K562 (cell line): ENCODE measurements around the gene MLKL. TPM values are rescaled to one million over a fixed set of nuclear protein-coding genes. Genes with fewer than 3 reads are reported as not detected.
A peak's percentile ranks its signal among the peaks of the same experiment; 100 is the strongest.

Experiments
- ATAC-seq: fragments of 200-7000 bp; cut with Tn5 transposase; 3 replicates; pipeline ENCODE4 v1.9.1; 2020; ENCODE audit warnings: moderate library complexity
- BruUV-seq: library from RNA; stranded (reverse); fragments of 400-500 nt; replicated peaks from 2 replicates; lab custom pipeline; 2021; lab: Mats Ljungman, UMichigan
- CTCF ChIA-PET: fragments of 300-600 bp; formaldehyde crosslinking; extraction: SDS; loops from one replicate; lab custom pipeline; 2021; ENCODE audit warnings: low intra/inter-chr PET ratio; lab: Yijun Ruan, JAX
- POLR2A ChIA-PET: fragments of 300-600, 350-650 bp; sonication (Branson Sonifier 250); formaldehyde crosslinking; extraction: SDS; loops from one replicate; lab custom pipeline; 2021; ENCODE audit warnings: antibody characterized with exemption, inconsistent platforms; lab: Yijun Ruan, JAX
- DNase-seq, 4 experiments: peaks; one replicate each; pipeline versions ENCODE4 v3.0.0 to v3.0.0-alpha.2; 2011 to 2018; ENCODE audit warnings: low spot score in 3 of 4, mixed read lengths in 3 of 4; ENCODE audit errors: extremely low read depth in 1 of 4
- FAIRE-seq: peaks from 2 replicates; lab custom pipeline; 2011; peaks lifted over from hg19 to GRCh38; lab: Jason Lieb, UNC
- H2AFZ ChIP-seq: 2 replicates; pipeline ENCODE4 v1.6.0; 2011; ENCODE audit warnings: low read depth, low read length, control low read depth, inconsistent platforms
- H3K27ac ChIP-seq: fragments of 200-600 bp; 3 replicates; pipeline ENCODE4 v1.8.0; 2011; ENCODE audit warnings: low read depth, mild to moderate bottlenecking, control low read depth, inconsistent platforms, low read length, moderate library complexity, mixed read lengths; ENCODE audit errors: extremely low read depth
- H3K27me3 ChIP-seq, 2 experiments: fragments of 300-600 bp in 1 of 2; 2 replicates in 1 of 2; 3 replicates in 1 of 2; pipeline versions ENCODE4 v1.6.0 to v1.8.0; 2011; ENCODE audit warnings: inconsistent platforms in 2 of 2, low read length in 2 of 2, mild to moderate bottlenecking in 1 of 2, mixed read lengths in 1 of 2, moderate library complexity in 1 of 2; ENCODE audit not compliant: control insufficient read depth in 2 of 2, insufficient read depth in 2 of 2
- H3K36me3 ChIP-seq: fragments of 300-600 bp; 3 replicates; pipeline ENCODE4 v1.8.0; 2011; ENCODE audit warnings: mild to moderate bottlenecking, low read length, inconsistent platforms; ENCODE audit not compliant: control insufficient read depth, insufficient read depth
- H3K4me1 ChIP-seq, 2 experiments: fragments of 200-600 bp in 1 of 2; replicated peaks in 1 of 2; 2 replicates in 1 of 2; 3 replicates in 1 of 2; pipeline versions ENCODE4 v1.5.1 to v1.8.0; 2011; ENCODE audit warnings: inconsistent platforms in 2 of 2, low read length in 2 of 2, mild to moderate bottlenecking in 1 of 2, mixed read lengths in 1 of 2, moderate library complexity in 1 of 2; ENCODE audit not compliant: control insufficient read depth in 2 of 2, insufficient read depth in 2 of 2
- H3K4me2 ChIP-seq: 2 replicates; pipeline ENCODE4 v1.6.1; 2011; ENCODE audit warnings: low read length, control low read depth, inconsistent platforms, mixed read lengths; ENCODE audit not compliant: insufficient read depth
- H3K4me3 ChIP-seq: fragments of 200-600 bp; sonication (generic), shearing (Covaris generic); 2 replicates; pipeline ENCODE4 v1.5.1; 2016; ENCODE audit warnings: control low read depth, inconsistent platforms
- H3K79me2 ChIP-seq: fragments of 200-600 bp; 3 replicates; pipeline ENCODE4 v1.8.0; 2011; ENCODE audit warnings: low read length, inconsistent platforms; ENCODE audit not compliant: control insufficient read depth, insufficient read depth
- H3K9ac ChIP-seq, 2 experiments: 2 replicates each; pipeline versions ENCODE4 v1.6.0 to v1.6.1; 2011; ENCODE audit warnings: low read depth in 2 of 2, low read length in 2 of 2, control low read depth in 1 of 2, inconsistent platforms in 1 of 2, mild to moderate bottlenecking in 1 of 2, mixed read lengths in 1 of 2; ENCODE audit not compliant: insufficient read depth in 1 of 2
- H3K9me1 ChIP-seq: one replicate; pipeline ENCODE4 v1.6.0; 2011; ENCODE audit warnings: inconsistent platforms, mild to moderate bottlenecking, low read length, moderate library complexity; ENCODE audit not compliant: control insufficient read depth, insufficient read depth
- H3K9me3 ChIP-seq: replicated peaks from 2 replicates; pipeline ENCODE4 v1.5.1; 2011; ENCODE audit warnings: low read depth, low read length, inconsistent platforms; ENCODE audit not compliant: control insufficient read depth, insufficient read depth
- H4K20me1 ChIP-seq: replicated peaks from 2 replicates; pipeline ENCODE4 v1.6.1; 2011; ENCODE audit warnings: low read length, inconsistent platforms, mixed read lengths; ENCODE audit not compliant: control insufficient read depth, insufficient read depth
- RREB1 ChIP-seq: fragments of 250-450 bp; sonication (Bioruptor Pico); IDR thresholded peaks from 2 replicates; pipeline ENCODE4 v1.4.0; 2020
- SPI1 ChIP-seq: IDR thresholded peaks from 2 replicates; pipeline ENCODE4 v1.6.1; 2011; ENCODE audit warnings: low read depth, low read length, control low read depth, borderline replicate concordance
- WGBS: fragments of 100-300 bp; shearing (Covaris generic); methylation state at CpG from one replicate; pipeline ENCODE4 v1.1.6; 2016; ENCODE audit warnings: low coverage, mixed read lengths; ENCODE audit not compliant: insufficient coverage; ENCODE audit errors: missing lambda C conversion rate; 5-methylcytosine and 5-hydroxymethylcytosine counted together
- in situ Hi-C: fragments of 300-500 bp; cut with MboI; formaldehyde crosslinking; loops from 4 replicates; pipeline ENCODE4 v1.15.0; 2018; ENCODE audit warnings: inconsistent platforms, mixed read lengths
- intact Hi-C: fragments of 100-400 bp; cut with micrococcal nuclease; formaldehyde crosslinking; loops from 2 replicates; pipeline ENCODE4 v1.14.2; 2022
- polyA plus RNA-seq, 8 experiments: library from polyadenylated mRNA; depleted of rRNA in 4 of 8; stranded (reverse) in 5 of 8; unstranded in 3 of 8; fragments of >200 nt; fragmentation: Nextera tagmentation in 2 of 8; fragmentation: Illumina TruSeq in 1 of 8; extraction: Ambion mirVana in 2 of 8; extraction: Trizol in 1 of 8; gene quantifications; 2 replicates each; pipeline versions ENCODE4 v1.2.1 to v1.2.3, GENCODE V29; 2011 to 2014; ENCODE audit warnings: inconsistent platforms in 1 of 8, missing spikeins in 1 of 8
- total RNA-seq, 7 experiments: library from RNA; depleted of rRNA in 6 of 7; stranded (reverse); fragments of >200 nt in 6 of 7; fragmentation: Illumina TruSeq in 2 of 7; extraction: Trizol in 2 of 7; gene quantifications; 2 replicates each; pipeline versions ENCODE4 v1.2.1 to v1.2.3, GENCODE V29; 2011 to 2021; ENCODE audit warnings: low replicate concordance in 1 of 7

Gene MLKL
- total and polyA plus RNA-seq, 9 of the 15 experiments (the other 6 are each of a cell fraction or from before 2014, with no cell fraction given) = 1.6 to 6.1 (median 4.8) TPM

GRCh38 chr16:74657870-74658642 is 42.6 kb downstream of the MLKL start:
- ChIA-PET CTCF (no interaction called here), POLR2A (interaction anchor here (0.7 to 3.2 kb wide), 3 partner anchors 9 to 84 kb away, joined by 3 to 16 read pairs (median 3); partner anchors contain the start of gene RFWD3)
- Histone ChIP-seq H3K9ac (no peak overlapping the region), H2AFZ (no peak overlapping the region), H3K4me2 (no peak overlapping the region), H3K27me3 (no peaks in the 10 kb centered on the region), H3K4me3 (no peak overlapping the region), H3K36me3 (peaks cover 94% of the 10 kb centered on the region), H3K79me2 (peaks cover 97% of the 10 kb centered on the region), H3K9me3 (no peaks in the 10 kb centered on the region), H4K20me1 (peaks cover 48% of the 10 kb centered on the region), H3K27ac (no peak overlapping the region), H3K9me1 (no peaks in the 10 kb centered on the region)
- no peak for DNase-seq
- FAIRE-seq = no peak
- intact Hi-C loops = no loop called here
- 72% methylated on average over 5 of the region's 5 CpGs for WGBS
- BruUV-seq = no TSS peak
- in situ Hi-C loops = no loop called here
- no peak for ATAC-seq
- TF ChIP-seq SPI1 (peak; percentile 24; the same call in 1 of the 2 replicates), RREB1 (CRISPR knock-in tag) (no peak)
- TF ChIP-seq, all 486 proteins: peak for 1
- H3K4me1 ChIP-seq = peaks cover 2 to 10% of the 10 kb centered on the region in 2 experiments; a peak in 4 of 5 replicates
